SU-DHL-6 (cell line): ENCODE measurements around the gene GRAMD2B.

Source experiments
- H2AFZ ChIP-seq: fragments of 200-600 bp; sonication (generic); 2 replicates; pipeline ENCODE4 v1.6.1; 2014; ENCODE audit warnings: low read depth, mild to moderate bottlenecking, moderate library complexity, mixed read lengths, antibody characterized with exemption, low read length; ENCODE audit not compliant: severe bottlenecking
- H3F3A ChIP-seq: fragments of 200-600 bp; shearing (Covaris generic); 2 replicates; pipeline ENCODE4 v1.6.0; 2016; ENCODE audit warnings: antibody characterized with exemption, mild to moderate bottlenecking; ENCODE audit not compliant: insufficient read depth
- H3K27ac ChIP-seq: fragments of 200-600 bp; sonication (generic); 2 replicates; pipeline ENCODE4 v1.5.1; 2016; ENCODE audit warnings: low read depth, mild to moderate bottlenecking, low read length, moderate library complexity, mixed read lengths
- H3K27me3 ChIP-seq: fragments of 200-600 bp; sonication (generic), shearing (Covaris generic); 2 replicates; pipeline ENCODE4 v1.6.0; 2014; ENCODE audit warnings: mild to moderate bottlenecking, low read length
- H3K36me3 ChIP-seq: fragments of 200-600 bp; sonication (generic); 2 replicates; pipeline ENCODE4 v1.6.1; 2014; ENCODE audit warnings: mild to moderate bottlenecking, low read length, mixed read lengths
- H3K4me2 ChIP-seq: fragments of 300-600, 200-600 bp; shearing (Covaris generic), sonication (generic); 2 replicates; pipeline ENCODE4 v1.6.0; 2014; ENCODE audit warnings: low read length, low read depth, mild to moderate bottlenecking; ENCODE audit not compliant: poor library complexity, severe bottlenecking
- H3K4me3 ChIP-seq: fragments of 200-600 bp; sonication (generic); 2 replicates; pipeline ENCODE4 v1.5.1; 2014; ENCODE audit warnings: antibody characterized with exemption, low read length, mild to moderate bottlenecking, mixed read lengths; ENCODE audit not compliant: insufficient read depth, poor library complexity, severe bottlenecking
- H3K79me2 ChIP-seq: fragments of 200-600 bp; sonication (generic); 2 replicates; pipeline ENCODE4 v1.6.1; 2014; ENCODE audit warnings: mild to moderate bottlenecking, low read length, moderate library complexity; ENCODE audit not compliant: insufficient read depth
- H3K9ac ChIP-seq: fragments of 200-600 bp; sonication (generic); 2 replicates; pipeline ENCODE4 v1.7.0; 2014; ENCODE audit warnings: mild to moderate bottlenecking, low read length
- H3K9me2 ChIP-seq: fragments of 200-600 bp; sonication (generic); replicated peaks from 2 replicates; pipeline ENCODE4 v1.6.1; 2014; ENCODE audit warnings: low read length; ENCODE audit not compliant: insufficient read depth
- H3K9me3 ChIP-seq: fragments of 200-600 bp; sonication (generic); 2 replicates; pipeline ENCODE4 v1.6.1; 2014; ENCODE audit warnings: low read length, mixed read lengths; ENCODE audit not compliant: insufficient read depth
- H4K20me1 ChIP-seq: fragments of 200-600 bp; sonication (generic); 2 replicates; pipeline ENCODE4 v1.6.1; 2014; ENCODE audit warnings: low read depth, mild to moderate bottlenecking, antibody characterized with exemption, low read length, moderate library complexity, mixed read lengths
- EZH2phosphoT487 ChIP-seq: fragments of 200-600 bp; sonication (generic), shearing (Covaris generic); conservative IDR thresholded peaks from 2 replicates; pipeline ENCODE4 v1.6.1; 2018; ENCODE audit warnings: mild to moderate bottlenecking, antibody characterized with exemption, low read length, moderate library complexity, mixed read lengths
- TF ChIP-seq, protein P1 (sequence below): fragments of 200-600 bp; sonication (generic); IDR thresholded peaks from one replicate; pipeline ENCODE4 v1.5.1; 2017; ENCODE audit warnings: antibody characterized with exemption, mild to moderate bottlenecking, low read length, moderate library complexity; ENCODE audit not compliant: insufficient read depth, poor library complexity, severe bottlenecking

The GRAMD2B gene

DNA sequence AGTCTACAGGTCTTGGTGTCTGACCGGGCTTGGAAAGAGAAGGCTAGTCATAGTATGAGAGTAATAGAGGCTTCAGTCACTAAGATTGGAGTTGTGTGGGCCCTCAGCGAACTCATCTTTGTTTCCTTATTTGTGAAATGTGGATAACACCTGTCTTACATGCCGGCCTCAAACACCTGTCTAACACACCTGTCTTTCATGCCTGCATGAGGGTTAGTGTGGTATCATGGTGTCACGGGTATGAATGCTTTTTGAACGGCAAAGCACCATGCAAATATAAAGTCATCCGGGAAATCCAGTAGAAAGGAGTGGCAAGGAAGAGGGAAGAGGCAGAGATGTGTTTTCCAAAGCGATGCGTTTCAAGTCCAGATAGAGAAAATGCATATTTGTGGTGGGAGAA lies 25.5 kb downstream of the GRAMD2B start:
- H3K27ac ChIP-seq = no peak overlapping the region
- TF ChIP-seq, protein P1, sequence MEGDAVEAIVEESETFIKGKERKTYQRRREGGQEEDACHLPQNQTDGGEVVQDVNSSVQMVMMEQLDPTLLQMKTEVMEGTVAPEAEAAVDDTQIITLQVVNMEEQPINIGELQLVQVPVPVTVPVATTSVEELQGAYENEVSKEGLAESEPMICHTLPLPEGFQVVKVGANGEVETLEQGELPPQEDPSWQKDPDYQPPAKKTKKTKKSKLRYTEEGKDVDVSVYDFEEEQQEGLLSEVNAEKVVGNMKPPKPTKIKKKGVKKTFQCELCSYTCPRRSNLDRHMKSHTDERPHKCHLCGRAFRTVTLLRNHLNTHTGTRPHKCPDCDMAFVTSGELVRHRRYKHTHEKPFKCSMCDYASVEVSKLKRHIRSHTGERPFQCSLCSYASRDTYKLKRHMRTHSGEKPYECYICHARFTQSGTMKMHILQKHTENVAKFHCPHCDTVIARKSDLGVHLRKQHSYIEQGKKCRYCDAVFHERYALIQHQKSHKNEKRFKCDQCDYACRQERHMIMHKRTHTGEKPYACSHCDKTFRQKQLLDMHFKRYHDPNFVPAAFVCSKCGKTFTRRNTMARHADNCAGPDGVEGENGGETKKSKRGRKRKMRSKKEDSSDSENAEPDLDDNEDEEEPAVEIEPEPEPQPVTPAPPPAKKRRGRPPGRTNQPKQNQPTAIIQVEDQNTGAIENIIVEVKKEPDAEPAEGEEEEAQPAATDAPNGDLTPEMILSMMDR = no peak
- no peak for TF ChIP-seq EZH2phosphoT487
- no peak overlapping the region for H3K4me2 ChIP-seq
- H3K36me3 ChIP-seq = no peaks in the 10 kb centered on the region
- no peaks in the 10 kb centered on the region for H3K9me2 ChIP-seq
- H3F3A ChIP-seq = no peaks in the 10 kb centered on the region
- no peak overlapping the region for H2AFZ ChIP-seq
- H3K9ac ChIP-seq = no peak overlapping the region
- H3K79me2 ChIP-seq = no peaks in the 10 kb centered on the region
- no peaks in the 10 kb centered on the region for H3K9me3 ChIP-seq
- no peaks in the 10 kb centered on the region for H4K20me1 ChIP-seq
- H3K4me3 ChIP-seq = no peak overlapping the region
- no peaks in the 10 kb centered on the region for H3K27me3 ChIP-seq

DNA sequence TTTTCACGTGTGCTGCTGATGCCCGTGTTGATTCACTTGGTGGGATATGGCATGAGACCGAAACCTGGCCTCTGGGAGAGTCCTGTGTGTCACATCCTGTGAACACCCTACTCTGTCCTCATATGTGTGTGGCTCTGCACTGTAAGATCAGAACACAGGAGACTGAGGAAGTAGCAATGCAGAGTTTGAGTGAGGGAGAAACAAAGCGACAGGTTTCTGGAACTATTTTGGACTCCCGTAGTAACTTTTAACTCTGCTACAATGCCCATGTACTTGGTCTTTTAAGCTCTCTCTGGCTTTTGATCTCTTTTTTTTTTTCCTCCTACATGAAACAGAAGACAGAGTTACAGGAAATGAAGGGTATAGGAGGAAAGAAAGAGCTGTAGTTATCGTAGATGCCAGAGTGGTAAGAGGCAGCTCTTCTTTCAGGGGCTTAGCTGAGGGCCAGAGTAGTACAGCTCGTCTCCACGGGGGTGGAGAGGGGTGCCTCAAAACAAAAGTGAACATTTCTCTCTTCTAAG lies 26.6 kb downstream of the GRAMD2B start:
- Histone ChIP-seq H3K9me3 (no peaks in the 10 kb centered on the region), H3K27ac (no peak overlapping the region), H4K20me1 (no peaks in the 10 kb centered on the region), H3K9ac (no peak overlapping the region), H3K36me3 (no peaks in the 10 kb centered on the region), H3K4me2 (no peak overlapping the region), H3F3A (no peaks in the 10 kb centered on the region), H2AFZ (no peak overlapping the region), H3K27me3 (no peaks in the 10 kb centered on the region), H3K79me2 (no peaks in the 10 kb centered on the region), H3K4me3 (no peak overlapping the region), H3K9me2 (no peaks in the 10 kb centered on the region)
- TF ChIP-seq, protein P1 = no peak
- TF ChIP-seq EZH2phosphoT487 = no peak

DNA sequence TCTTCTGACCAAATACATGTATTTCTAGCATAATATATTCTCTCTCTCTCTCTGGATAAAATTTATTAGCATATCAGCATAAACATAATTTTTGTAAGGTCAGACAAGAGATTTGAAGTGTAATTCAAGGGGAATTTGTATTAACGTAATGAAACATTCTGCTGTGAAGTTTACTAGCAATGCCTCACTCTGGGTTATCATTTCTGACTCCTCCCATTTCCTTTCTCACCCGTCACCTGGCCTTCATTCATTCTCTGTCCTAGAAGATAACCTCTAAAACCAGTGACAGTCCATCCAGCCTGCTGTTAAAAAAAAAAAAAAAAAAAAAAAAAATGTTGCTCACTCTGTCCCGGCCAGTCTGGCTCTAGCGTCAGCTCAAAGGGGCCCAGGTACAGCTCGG lies 27.1 kb downstream of the GRAMD2B start:
- H3K9me2 ChIP-seq = no peaks in the 10 kb centered on the region
- H3K79me2 ChIP-seq = no peaks in the 10 kb centered on the region
- no peaks in the 10 kb centered on the region for H3K27me3 ChIP-seq
- no peaks in the 10 kb centered on the region for H3F3A ChIP-seq
- no peak overlapping the region for H2AFZ ChIP-seq
- H3K36me3 ChIP-seq = no peaks in the 10 kb centered on the region
- TF ChIP-seq, protein P1 = no peak
- no peak for TF ChIP-seq EZH2phosphoT487
- no peaks in the 10 kb centered on the region for H4K20me1 ChIP-seq
- no peak overlapping the region for H3K4me2 ChIP-seq
- H3K9ac ChIP-seq = no peak overlapping the region
- H3K4me3 ChIP-seq = no peak overlapping the region
- H3K27ac ChIP-seq = no peak overlapping the region
- H3K9me3 ChIP-seq = no peaks in the 10 kb centered on the region
